Activated CD4-positive, alpha-beta T cell treated with anti-CD3 and anti-CD28 coated beads, Interleukin-2, amount 50 U/mL, for 24 hours (primary cell): ENCODE data around the gene TNS3.

ENCODE experiments used
- DNase-seq, 2 donors: peaks; one replicate each; pipeline ENCODE4 v3.0.0-alpha.2; 2020; ENCODE audit warnings: low read depth in 1 of 2, low spot score in 1 of 2

Gene TNS3

DNA sequence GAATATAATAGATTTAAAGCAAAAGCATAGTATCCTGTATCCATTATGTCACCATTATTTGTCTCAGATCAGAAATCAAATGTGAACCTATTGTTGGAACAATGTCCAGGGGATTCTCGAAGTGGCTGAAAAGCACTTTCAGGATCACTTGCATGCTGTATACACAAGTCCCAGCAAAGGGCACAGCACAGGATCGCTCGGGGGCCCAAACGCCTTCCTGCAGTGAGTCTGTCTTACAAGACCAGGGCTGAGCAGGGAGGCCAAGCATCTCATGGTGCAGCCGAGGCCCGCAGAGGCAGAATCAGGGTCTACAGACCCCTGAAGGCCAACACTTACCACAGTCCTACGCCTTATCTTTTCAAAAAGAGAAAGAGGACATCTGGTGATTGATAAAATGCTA lies 92.3 kb downstream of the TNS3 start:
- DNase-seq: no peak

GRCh38 chr7:47488969-47489342 lies 93.0 kb downstream of the TNS3 start:
- DNase-seq: no peak

DNA sequence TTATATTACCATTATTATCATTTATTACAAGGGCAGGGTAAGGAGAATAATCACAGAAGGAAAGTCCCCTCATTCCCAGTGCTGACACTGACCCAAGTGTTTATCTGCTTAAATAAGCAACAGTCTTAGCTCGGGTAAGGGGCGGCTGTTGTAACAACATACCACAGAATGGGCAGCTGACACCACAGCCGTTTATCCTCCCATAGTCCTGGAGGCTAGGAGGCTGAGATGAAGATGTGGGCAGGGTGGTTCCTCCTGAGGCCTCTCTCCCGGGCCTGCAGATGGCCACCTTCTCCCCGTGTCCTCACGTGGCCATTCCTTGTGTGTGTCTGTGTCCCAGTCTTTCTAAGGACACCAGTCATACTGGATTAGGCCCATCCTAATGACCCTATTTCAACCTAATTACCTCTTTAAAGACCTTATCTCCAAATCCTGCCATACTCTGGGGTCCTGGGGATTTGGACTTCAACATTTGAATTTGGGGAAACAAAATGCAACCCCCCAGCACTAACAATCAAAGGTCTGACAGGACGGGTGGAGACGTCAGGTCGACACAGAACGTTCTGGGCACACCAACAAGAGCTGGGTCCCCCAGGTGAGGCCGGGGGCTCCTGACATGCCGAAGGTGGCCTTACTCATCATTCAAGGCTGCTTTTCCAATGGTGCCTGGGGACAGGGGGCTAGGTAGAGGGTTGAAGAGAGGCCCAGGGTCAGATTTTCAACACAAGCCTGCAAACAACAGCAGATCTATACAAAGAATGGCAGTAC lies 93.5 kb downstream of the TNS3 start:
- DNase-seq: no peak

DNA sequence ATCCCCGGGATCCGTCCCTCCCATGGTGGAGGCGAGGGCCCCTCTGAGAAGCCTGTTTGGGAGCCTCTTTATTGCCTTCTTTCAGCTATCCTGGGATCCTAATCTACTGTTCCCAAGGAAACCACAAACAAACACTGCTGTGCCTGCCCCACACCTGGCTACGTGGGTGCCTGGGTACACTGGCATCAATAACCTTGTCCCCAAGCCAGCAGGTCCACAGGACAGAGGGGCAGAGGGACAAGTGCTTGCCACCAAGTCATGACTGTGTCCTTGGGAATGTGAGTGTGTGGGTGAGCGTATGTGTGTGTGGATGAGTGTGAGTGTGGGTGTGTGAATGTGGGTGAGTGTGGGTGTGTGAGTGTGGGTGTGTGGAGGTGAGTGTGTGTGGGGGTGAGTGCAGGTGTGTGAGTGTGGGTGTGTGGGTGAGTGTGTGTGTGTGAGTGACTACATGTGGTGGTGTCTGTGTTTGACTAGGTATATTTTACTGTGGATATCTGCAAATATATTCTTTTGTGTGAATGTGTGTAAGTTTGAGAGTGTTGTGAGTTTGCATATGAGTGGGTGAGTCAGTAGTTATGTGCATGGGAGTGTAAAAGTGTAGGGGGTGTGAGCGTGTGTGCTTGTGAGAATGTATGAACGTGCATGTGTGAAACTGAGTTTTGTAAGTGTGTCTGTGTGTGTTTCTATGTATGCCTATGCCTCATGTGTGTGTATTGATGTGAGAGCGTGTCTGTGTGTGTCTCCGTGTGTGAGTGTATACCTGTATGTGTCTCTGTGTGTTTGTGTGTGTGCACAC lies 96.1 kb downstream of the TNS3 start:
- no peak for DNase-seq

DNA sequence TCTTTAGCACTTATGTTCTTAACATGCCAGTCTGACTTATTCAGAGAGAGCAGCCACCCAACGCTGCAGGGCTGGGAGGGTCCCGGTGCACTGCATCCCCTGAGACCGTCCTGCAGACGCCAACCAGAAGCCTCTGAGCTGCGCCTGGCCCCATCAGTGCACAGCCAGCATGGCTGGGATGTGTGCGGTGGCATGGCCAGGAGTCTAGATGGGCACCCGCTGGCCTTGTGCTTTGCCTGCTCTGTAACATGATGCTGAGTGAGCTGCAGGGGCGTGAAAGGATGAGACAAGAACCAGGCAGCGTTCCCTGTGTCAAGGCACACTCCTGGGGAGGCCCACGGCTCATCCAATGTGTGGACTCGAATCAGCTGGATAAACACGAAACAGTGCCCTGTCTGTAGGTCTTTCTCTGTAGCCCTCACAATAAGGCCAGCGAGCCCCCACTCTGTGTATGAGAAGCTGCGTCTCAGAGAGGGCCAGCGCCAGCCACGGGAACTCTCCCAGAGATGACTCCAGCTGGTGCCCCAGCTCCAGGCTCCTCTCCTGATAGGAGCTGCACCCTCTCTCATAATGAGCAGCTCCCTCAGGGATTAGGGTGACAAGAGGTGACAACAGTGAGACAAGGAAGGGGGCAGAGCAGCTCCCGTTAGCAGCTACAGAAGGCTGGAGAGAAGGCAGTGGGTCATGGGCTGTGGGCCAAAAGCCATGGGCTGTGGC lies 96.8 kb downstream of the TNS3 start:
- DNase-seq: no peak

DNA sequence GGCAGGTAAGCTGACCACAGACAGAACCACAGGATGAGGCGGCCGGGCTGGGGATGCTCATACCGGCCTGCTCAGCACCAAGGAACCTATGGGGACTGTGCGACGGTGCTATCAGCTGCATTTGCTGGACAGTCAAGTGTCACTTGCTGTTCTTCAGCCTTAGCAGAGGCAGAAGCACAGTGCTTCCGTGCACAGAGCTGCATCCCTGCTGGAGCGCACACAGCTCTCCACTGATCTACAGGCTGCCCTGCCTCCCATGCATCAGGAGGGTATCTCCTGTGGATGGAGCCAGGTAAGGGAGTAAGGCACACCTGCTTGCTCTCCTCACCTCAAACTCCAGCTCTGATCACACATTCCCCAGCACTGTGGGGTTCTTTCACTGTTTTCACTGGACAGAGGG lies 97.5 kb downstream of the TNS3 start:
- no peak for DNase-seq

GRCh38 chr7:47483604-47484273 lies 98.2 kb downstream of the TNS3 start:
- DNase-seq: no peak

DNA sequence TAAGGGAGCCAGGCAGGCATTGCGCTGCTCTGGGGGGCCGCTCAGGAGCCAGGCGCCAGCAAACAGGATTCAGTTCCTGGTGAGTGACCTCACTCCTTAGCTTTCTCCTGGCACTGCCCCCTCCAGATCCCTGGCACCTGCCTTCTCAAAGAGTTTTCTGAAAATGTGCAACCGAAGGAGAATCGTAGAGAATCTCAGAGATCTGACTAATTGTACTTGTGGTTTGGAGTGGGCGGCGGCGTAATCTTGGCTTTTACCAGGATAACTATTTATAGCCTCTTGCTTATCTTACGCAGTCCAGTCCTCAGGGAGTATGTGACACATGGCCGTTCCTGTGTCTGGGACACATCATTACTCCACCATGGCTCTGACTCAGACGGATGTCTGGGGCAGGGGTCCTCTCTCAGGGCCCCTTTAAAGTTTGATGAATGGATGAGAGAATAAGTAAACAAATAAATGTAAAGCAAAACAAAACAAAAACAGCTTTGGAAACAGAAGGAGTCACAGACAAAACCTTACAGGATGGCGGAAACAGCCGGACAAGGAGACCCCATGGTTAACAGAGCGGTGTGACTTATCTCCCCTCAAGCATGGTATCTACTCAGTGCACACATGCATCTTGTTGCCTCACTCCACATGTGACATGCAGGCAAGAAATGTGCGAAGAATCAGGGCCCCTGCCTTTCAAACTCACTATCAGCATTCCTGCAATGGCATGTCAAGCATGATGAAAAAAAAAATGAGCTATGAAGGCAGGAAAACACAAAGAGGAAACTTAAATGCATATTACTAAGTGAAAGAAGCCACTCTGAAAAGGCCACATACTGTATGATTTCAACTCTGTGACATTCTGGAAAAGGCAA lies 99.7 kb downstream of the TNS3 start:
- no peak for DNase-seq

- DNase-seq: no peak
Measured at GRCh38 chr7:47481541-47482012, 100.3 kb downstream of the TNS3 start.

DNA sequence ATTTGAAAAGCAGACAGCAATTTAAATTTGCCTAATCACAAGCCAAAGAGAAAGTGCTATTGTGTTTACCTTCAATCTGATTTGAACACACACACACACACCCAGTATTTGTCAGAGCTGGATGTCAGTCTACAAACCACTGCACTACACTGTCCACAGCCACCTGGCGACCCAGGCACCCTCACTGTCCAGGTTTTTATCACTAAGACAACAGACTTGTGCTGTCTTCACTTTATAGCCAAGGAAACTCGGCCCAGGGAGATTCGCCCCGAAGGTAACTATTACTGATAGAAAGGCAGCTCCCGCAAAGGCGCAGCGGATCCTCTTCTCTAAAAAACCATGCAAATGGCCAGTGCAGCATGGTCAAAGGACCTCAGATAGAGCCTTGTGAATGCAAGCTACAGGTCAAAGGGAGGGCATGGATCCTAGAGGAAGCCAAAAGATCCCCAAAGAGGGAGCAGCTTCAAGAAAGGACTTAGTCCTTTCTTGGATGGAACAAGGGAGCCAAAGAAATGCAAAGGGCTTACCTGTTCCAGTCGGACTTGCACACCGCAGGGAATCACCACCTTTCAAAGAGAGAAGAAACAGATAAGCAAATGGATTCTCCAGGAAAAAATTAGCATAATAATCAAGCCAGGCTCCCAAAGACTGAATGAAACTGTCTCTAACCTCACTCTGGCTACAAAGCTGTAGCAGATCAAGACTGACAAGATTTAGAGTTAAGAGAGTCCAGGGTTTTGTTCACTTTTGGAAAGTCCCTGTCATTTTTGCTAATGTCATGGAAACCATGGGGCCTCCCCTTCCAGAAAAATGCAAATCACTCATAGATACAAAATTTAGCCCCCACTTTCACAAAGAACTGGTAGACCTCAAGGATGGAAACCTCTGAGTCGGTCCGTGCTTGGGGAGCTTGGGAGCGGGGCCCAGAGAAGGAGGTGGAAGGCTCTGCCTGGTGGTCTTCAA lies 101.1 kb downstream of the TNS3 start:
- no peak for DNase-seq

DNA sequence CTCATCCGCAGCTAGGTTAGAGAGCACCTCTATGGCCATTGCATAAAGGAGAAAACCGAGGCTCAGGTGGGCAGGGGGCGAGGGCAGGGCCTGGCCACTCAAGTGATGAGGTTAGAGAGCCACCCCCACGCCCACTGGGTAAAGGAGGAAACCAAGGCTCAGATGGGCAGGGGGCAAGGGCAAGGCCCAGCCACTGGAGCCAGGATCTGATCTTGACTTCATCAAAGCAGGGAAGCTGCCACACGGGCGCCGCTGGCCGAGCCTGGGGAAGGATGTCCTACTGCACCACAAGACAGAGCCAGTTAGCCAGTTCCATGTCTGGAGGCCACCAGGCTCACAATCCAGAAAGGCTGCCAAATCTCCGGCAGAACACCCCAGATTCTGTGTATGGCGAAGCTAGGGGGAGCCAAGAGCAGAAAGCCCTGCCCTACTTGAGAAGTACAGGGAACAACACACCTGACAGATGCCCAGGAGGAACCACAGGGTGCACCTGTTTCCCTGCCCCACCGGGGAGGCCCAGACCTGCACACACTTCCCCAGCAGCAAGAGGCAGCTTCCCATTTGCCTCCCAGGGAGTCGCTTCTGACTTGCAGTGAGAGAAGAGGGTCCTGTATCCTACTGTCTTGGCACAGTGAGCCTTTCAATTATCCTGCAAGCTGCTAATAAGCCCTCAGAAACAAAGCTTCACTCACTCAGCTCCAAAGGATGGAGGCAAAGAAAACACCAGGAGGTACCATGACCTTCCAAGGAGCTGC lies 101.9 kb downstream of the TNS3 start:
- no peak for DNase-seq

DNA sequence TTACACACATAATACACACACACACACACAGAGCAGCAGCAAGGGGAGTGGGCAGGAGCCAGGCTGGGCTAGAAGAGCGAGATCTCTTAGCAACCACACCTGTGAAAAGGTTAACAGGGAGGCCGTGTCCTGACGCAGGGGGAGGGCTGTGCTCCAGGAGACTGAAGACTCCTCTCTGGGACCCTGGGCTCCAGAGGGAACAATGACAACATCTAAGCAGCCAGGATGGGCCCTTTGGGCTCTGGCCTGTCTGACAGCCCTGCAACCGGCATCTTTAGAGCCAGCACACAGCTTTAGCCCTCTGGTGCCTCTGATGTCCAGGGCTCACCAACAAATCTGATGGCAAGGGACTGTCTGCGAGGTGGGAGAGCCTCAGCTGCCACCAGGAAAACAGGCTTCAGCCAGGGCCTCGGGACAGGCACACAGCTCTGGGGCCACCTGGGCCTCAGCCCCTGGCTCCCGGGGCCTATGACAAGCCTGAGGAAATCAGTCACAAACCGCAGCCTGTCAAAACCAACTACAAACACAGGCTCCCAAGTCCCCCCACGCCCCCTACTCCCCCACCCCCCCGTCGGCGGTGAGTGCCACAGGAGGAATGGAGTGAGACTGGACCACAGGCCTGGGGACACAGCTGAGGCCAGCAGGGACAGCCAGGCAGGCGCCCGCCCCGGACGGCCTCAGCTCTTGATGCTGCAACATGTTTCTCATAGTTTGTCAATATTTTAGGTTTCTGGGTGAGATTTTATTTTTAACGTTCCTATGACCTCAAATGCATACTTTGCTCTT lies 102.8 kb downstream of the TNS3 start:
- no peak for DNase-seq

- DNase-seq: no peak
Measured at GRCh38 chr7:47478017-47478344, 103.9 kb downstream of the TNS3 start.

DNA sequence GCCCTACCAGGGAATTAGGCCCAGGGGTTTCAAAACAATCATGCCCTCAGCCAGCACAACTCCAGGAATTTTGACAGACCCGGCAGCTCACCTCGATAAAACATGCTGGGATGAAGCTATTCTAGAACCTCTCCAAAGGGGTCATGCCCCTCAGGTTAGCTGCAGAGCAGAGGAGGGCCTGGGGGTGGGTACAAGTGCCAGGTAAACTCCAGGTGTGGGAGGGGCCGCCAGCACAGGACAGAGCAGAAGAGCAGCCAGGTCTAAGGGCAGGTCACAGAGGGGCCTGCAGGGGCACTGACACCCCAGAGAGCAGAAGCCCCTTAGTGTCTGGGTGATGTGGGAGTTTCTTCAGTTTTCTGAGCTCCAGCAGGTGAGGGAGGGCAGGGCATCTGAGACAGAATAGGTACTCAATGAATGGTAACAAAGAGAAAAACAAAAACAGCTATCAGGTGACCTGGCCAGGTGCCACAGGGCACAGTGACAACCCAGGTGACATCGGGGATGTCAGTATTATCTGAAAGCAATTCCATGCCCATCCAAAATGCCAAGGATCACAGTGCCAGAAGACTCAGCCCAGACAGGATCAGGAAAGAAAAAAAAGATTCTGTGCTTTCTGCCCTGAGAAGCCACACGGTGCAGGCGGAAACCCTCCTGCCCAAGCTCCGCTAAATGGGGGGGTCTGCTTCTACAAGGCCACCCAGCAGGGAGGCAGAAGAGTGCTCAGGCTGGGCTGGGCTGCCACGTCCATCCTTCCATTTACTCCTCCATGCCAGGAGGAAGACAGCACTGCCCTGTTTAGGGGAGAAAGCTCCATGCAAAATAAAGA lies 104.5 kb downstream of the TNS3 start:
- no peak for DNase-seq

- no peak for DNase-seq
Measured at GRCh38 chr7:47475880-47476227, 106.1 kb downstream of the TNS3 start.

- no peak for DNase-seq
Measured at GRCh38 chr7:47474937-47475879, 106.7 kb downstream of the TNS3 start.
